HG03025 (cell line): ENCODE results near the gene SYT7.

Experiments
- ATAC-seq: cut with Tn5 transposase; IDR thresholded peaks from one replicate; pipeline ENCODE4 v1.9.1; 2021; ENCODE audit warnings: mild to moderate bottlenecking, moderate library complexity; ENCODE audit not compliant: unreplicated experiment, low FRiP score

SYT7 gene

GRCh38 chr11:61555978-61556377 is 24.9 kb downstream of the SYT7 start:
- no peak for ATAC-seq

- no peak for ATAC-seq
These were observed 25.6 kb downstream of the SYT7 start for GRCh38 chr11:61555051-61555969.

- no peak for ATAC-seq
These were observed 26.5 kb downstream of the SYT7 start for GRCh38 chr11:61554172-61554988.

- no peak for ATAC-seq
These were observed 27.3 kb downstream of the SYT7 start for GRCh38 chr11:61553373-61554171.

GRCh38 chr11:61552108-61552635 is 28.7 kb downstream of the SYT7 start:
- ATAC-seq, result no peak

- no peak for ATAC-seq
These were observed 29.2 kb downstream of the SYT7 start for GRCh38 chr11:61551634-61552033.

DNA sequence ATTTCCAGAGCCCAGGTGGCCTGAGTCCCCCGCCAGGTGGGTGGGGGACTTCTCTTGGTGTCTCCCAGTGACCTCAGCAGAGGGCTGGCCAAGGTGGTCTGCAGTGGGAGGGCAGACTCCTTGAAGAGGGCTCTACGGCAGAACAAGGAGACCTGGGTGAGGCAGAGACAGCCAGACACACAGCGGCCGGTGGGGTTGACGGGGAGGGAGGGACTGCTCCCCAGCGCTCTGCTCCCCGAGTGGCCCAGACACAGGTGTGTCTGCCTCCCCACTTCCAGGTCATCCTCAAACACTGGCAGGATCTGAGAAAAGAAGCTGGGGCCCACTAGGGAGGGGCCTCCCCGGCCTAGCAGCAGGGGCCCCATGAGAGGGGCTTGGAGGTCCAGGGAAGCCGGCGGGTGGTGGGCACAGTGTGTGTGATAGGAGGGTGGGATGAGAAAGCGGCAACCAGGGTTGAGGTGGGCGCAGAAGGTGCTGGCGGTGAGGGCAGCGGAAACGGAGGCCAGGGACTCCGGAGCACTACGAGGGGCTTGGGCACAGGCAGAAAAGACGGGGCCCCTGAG is 30.1 kb downstream of the SYT7 start:
- no peak for ATAC-seq

DNA sequence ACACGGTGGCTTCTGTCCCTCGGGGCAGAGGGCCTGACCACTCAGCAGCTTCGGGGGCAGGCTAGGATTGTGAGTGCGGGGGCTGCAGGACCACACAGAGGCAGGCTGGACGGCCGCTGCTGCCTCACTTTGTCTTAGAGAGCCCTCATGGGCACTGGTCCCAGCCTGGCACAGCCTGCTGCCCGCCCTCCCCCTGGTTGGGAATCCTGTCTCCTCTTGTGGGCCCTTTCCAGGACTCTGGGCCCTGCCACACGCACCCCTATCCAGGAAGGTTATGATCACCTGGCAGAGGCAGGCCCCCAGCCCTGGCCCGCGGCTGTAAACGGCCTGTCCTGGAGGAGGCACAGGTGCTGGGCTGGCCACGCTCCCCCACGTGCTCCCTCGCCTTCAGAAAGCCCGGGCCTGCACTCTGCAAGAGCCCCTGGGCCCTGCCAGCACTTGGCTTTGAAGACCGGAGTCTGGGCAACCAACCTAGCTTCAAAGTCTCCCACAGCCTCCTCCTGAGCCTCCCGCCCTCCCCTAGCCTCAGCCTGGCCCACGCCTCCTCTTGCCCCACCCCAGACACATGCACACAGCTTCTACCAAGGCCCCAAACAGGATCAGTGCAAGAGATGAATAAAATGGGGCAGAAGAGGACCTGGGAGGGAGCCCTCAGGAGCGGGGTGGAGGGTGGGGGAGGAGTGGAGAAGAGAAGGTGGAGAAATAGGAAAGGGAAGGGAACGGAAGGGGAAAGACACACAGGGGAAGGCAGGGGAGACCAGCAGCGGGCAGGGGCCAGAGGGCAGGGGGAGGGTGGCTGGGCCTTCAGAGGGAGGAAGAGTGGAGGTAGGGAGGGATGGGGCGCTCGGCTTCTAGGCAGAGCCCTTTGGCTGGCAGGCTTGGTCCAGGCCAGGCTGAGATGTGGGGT is 31.0 kb downstream of the SYT7 start:
- no peak for ATAC-seq

DNA sequence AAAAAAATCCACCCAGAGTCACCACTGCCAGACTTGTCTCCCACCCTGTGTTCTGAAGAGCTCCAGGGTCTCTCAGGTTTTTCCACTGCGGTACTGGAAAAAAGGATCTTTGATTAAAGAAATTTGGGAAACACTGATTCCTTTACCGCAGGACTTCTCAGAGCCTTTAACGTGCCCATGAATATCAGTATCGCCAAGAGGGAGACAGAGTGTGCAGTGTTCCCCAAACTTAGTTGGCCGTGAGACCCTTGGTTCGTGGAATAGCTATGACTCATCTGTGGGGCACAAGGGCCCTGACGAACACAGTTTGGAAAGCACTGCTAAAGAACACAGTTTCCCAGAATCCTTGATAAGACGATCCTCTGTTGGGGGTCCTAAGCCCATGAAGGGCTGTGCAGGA is 31.7 kb downstream of the SYT7 start:
- no peak for ATAC-seq

DNA sequence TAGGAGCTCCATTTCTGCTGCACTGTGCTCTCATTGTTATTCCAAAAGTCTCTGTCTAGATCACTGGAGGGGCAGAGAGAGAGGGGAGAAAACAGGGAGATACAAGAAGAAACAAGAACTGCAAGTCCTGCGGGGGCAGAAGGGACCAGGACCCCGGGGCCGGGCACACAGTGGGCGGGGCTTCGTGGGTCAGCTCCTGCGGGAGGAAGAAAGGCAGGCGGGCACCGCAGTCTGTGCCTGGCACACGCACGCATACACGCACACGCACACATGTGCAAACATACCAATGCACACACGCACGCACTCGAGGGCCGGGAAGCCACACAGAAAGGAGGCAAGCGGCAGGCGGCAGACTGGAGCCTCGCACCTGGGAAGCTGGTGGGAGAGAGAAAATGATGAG is 33.6 kb downstream of the SYT7 start:
- ATAC-seq, result no peak

DNA sequence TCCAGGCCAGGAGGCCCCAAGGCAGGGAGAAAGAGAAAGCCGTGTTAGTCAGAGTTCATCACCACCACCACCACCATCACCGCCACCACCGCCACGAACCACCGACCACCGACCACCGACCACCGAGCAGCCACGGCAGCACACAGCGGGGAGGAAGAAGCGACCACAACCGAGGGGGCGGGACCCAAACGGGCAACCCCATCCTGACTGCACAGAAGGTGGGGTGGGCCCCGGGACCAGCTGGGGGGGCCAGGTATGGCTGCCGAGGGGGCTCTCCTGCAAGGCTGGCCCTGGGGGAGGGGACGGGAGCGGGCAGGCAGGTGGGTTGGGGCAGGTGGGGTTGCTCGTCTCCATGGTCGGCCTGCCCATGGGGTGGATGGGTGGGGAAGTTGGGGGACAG is 34.2 kb downstream of the SYT7 start:
- no peak for ATAC-seq

- no peak for ATAC-seq
These were observed 35.0 kb downstream of the SYT7 start for GRCh38 chr11:61545921-61546320.

GRCh38 chr11:61545341-61545740 is 35.5 kb downstream of the SYT7 start:
- ATAC-seq, result no peak

DNA sequence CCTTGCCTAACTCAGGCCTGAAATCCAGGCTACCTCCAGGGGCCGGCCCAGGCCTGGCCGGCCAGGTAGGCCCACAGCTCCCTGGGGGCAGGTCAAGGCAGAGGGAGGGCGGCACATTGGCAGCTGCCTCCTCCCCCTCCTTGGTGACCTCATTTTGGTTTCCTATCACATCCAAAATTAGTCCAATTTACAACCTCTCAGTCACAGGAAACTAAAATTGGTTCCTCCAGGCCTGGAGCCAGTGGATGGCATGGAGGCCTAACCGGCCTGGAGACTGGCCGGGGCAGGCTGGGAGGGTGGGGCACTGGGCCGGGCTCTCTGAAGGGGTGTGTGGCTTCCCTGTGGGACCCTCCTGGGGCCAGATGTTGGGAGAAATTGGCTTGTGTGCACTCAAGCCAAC is 36.4 kb downstream of the SYT7 start:
- ATAC-seq, result no peak

GRCh38 chr11:61543606-61544306 is 37.1 kb downstream of the SYT7 start:
- ATAC-seq, result no peak

DNA sequence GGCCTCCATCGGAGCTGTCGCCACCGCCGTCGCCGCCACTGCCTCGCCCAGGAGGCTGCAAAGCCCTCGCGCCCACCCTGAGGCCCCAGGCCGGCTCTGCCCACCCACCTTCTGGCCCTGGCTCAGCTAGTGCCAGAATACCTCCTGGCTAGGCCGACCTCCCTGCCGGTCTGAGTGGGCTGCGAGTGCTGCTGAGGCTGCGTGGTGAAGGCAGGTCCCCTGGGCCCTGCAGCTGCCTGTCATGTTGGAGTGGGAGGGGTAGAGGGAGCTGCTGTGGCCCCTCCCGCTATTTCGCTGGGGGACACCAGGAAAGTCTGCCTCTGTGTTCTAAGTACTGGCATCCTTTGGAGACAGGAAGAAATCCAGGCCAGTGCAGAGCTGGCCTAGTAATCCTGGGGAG is 38.2 kb downstream of the SYT7 start:
- no peak for ATAC-seq

DNA sequence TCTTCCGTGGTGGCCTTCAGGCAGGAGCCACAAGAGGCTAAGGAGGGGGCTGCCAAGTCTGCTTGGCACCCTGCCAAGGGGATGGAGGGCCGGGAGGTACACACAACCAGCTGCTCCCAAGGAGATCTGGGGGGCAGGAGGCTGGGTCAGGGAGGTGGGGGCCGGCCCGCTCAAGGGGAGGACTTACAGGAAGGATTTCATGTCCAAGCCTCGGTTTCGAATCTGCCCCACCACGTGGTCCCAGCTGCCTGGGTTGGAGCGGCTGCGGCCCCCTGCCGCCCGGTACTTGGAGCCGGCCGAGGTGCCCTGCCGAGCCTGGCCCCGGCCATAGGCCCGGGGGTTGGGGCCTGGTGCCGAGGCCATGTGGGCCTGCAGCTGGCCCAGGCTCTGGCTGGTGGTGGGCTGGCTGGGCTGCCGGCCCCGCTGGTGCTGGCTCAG is 38.8 kb downstream of the SYT7 start:
- ATAC-seq, result no peak

GRCh38 chr11:61541598-61541997 is 39.3 kb downstream of the SYT7 start:
- no peak for ATAC-seq

GRCh38 chr11:61540528-61540927 is 40.3 kb downstream of the SYT7 start:
- no peak for ATAC-seq
